Activated gamma-delta T cell treated with Interleukin-2 at 50 U/mL for 16 hours (primary cell): ENCODE data around the gene BPTF.
"Not testable (repeated sequence)": the region's sequence is repeated elsewhere in the genome, so short reads cannot be mapped to it uniquely, and the experiment has no call there.

Source experiments
- DNase-seq: peaks from one replicate; pipeline ENCODE4 v3.0.0-alpha.2; 2020

The BPTF gene

GRCh38 chr17:67833946-67834631 is 8.8 kb downstream of the BPTF start:
- DNase-seq: no peak

- DNase-seq: no peak
Measured at GRCh38 chr17:67834634-67835033, 9.3 kb downstream of the BPTF start.

GRCh38 chr17:67836205-67836987 is 11.1 kb downstream of the BPTF start:
- no peak for DNase-seq

GRCh38 chr17:67837965-67838364 is 12.7 kb downstream of the BPTF start:
- no peak for DNase-seq

- DNase-seq: no peak
Measured at GRCh38 chr17:67838538-67838937, 13.2 kb downstream of the BPTF start.

GRCh38 chr17:67841992-67842391 is 16.7 kb downstream of the BPTF start:
- no peak for DNase-seq

- no peak for DNase-seq
Measured at GRCh38 chr17:67842648-67843047, 17.3 kb downstream of the BPTF start.

- no peak for DNase-seq
Measured at GRCh38 chr17:67845374-67845773, 20.1 kb downstream of the BPTF start.

GRCh38 chr17:67848189-67848588 is 22.9 kb downstream of the BPTF start:
- DNase-seq: not testable (repeated sequence)

GRCh38 chr17:67848846-67849245 is 23.5 kb downstream of the BPTF start:
- not testable (repeated sequence) for DNase-seq

GRCh38 chr17:67850991-67851631 is 25.8 kb downstream of the BPTF start:
- DNase-seq: no peak

GRCh38 chr17:67853703-67854102 is 28.4 kb downstream of the BPTF start:
- no peak for DNase-seq

GRCh38 chr17:67854378-67854777 is 29.1 kb downstream of the BPTF start:
- DNase-seq: no peak

GRCh38 chr17:67855504-67856324 is 30.4 kb downstream of the BPTF start:
- DNase-seq: no peak

- DNase-seq: not testable (repeated sequence)
Measured at GRCh38 chr17:67856402-67856801, 31.1 kb downstream of the BPTF start.

GRCh38 chr17:67862614-67863217 is 37.4 kb downstream of the BPTF start:
- no peak for DNase-seq

- DNase-seq: no peak
Measured at GRCh38 chr17:67863624-67864247, 38.4 kb downstream of the BPTF start.

- no peak for DNase-seq
Measured at GRCh38 chr17:67865438-67865837, 40.1 kb downstream of the BPTF start.

GRCh38 chr17:67867591-67867990 is 42.3 kb downstream of the BPTF start:
- no peak for DNase-seq

GRCh38 chr17:67868176-67868575 is 42.9 kb downstream of the BPTF start:
- no peak for DNase-seq

- no peak for DNase-seq
Measured at GRCh38 chr17:67879662-67880061, 54.4 kb downstream of the BPTF start.

GRCh38 chr17:67881083-67881482 is 55.8 kb downstream of the BPTF start:
- DNase-seq: no peak
